K562 (cell line): Measurements from ENCODE around the gene RIT1. TPM values are rescaled to one million over a fixed set of nuclear protein-coding genes. Genes with fewer than 3 reads are reported as not detected.
A peak's percentile ranks its signal among the peaks of the same experiment; 100 is the strongest.

ENCODE experiments used
- BCLAF1 ChIP-seq, 2 experiments: fragments of 450-650 bp in 1 of 2; IDR thresholded peaks; 2 replicates each; pipeline ENCODE4 v1.6.1; 2011 to 2017; ENCODE audit warnings: low read depth in 2 of 2, antibody characterized with exemption in 1 of 2, borderline replicate concordance in 1 of 2, low read length in 1 of 2, mild to moderate bottlenecking in 1 of 2, mixed read lengths in 1 of 2; ENCODE audit not compliant: control insufficient read depth in 1 of 2
- BCOR ChIP-seq: fragments of 450-650 bp; IDR thresholded peaks from 2 replicates; pipeline ENCODE4 v1.6.1; 2016
- BHLHE40 ChIP-seq: IDR thresholded peaks from 2 replicates; pipeline ENCODE4 v1.6.1; 2011; ENCODE audit warnings: low read length, improper control_type of control experiment
- CGGBP1 ChIP-seq: fragments of 250-450 bp; sonication (Bioruptor Pico); IDR thresholded peaks from 2 replicates; pipeline ENCODE4 v1.9.0; 2021; ENCODE audit warnings: mild to moderate bottlenecking
- GABPB1 ChIP-seq: sonication (generic); formaldehyde crosslinking; IDR thresholded peaks from 2 replicates; pipeline ENCODE4 v1.8.0; 2022; ENCODE audit warnings: mild to moderate bottlenecking, missing genetic modification reagents
- KDM4B ChIP-seq, 2 experiments: fragments of 450-650 bp in 1 of 2; sonication (generic) in 1 of 2; IDR thresholded peaks; 2 replicates each; pipeline ENCODE4 v1.6.1; 2016 to 2017; ENCODE audit warnings: borderline replicate concordance in 2 of 2, antibody characterized with exemption in 1 of 2, low read depth in 1 of 2, mild to moderate bottlenecking in 1 of 2
- MAZ ChIP-seq, 2 experiments: fragments of 450-650 bp in 1 of 2; sonication (generic) in 1 of 2; formaldehyde crosslinking; IDR thresholded peaks in 1 of 2; conservative IDR thresholded peaks in 1 of 2; 2 replicates each; pipeline versions ENCODE4 v1.4.0 to v1.5.0; 2020; ENCODE audit warnings: mild to moderate bottlenecking in 1 of 2, missing genetic modification reagents in 1 of 2
- MCM2 ChIP-seq: fragments of 450-650 bp; IDR thresholded peaks from 2 replicates; pipeline ENCODE4 v1.6.1; 2017; ENCODE audit warnings: low read depth, mild to moderate bottlenecking
- MITF ChIP-seq: IDR thresholded peaks from 2 replicates; pipeline ENCODE4 v1.6.1; 2014; ENCODE audit warnings: antibody characterized with exemption
- NR2F6 ChIP-seq: fragments of 450-650 bp; formaldehyde crosslinking; IDR thresholded peaks from 2 replicates; pipeline ENCODE4 v1.4.0; 2020; ENCODE audit warnings: mild to moderate bottlenecking
- PCBP2 ChIP-seq: fragments of 200-400 bp; formaldehyde crosslinking; IDR thresholded peaks from 2 replicates; pipeline ENCODE4 v1.6.1; 2018; ENCODE audit warnings: low read length, low read depth, mild to moderate bottlenecking, moderate library complexity; ENCODE audit not compliant: poor library complexity, severe bottlenecking
- PHF21A ChIP-seq: fragments of 450-650 bp; IDR thresholded peaks from 2 replicates; pipeline ENCODE4 v1.6.1; 2017; ENCODE audit warnings: low read depth, borderline replicate concordance
- RBM15 ChIP-seq: fragments of 200-400 bp; formaldehyde crosslinking; IDR thresholded peaks from 2 replicates; pipeline ENCODE4 v1.6.1; 2018; ENCODE audit warnings: mild to moderate bottlenecking, low read length, moderate library complexity; ENCODE audit not compliant: insufficient read depth
- SRF ChIP-seq, 2 experiments: fragments of 250-450, 450-650 bp in 1 of 2; sonication (Bioruptor Pico) in 1 of 2; sonication (generic) in 1 of 2; formaldehyde crosslinking; IDR thresholded peaks; 2 replicates each; pipeline versions ENCODE4 v1.5.0 to v1.5.1; 2020 to 2022; ENCODE audit warnings: mild to moderate bottlenecking in 1 of 2, missing genetic modification reagents in 1 of 2
- SRSF1 ChIP-seq: fragments of 200-400 bp; formaldehyde crosslinking; IDR thresholded peaks from 2 replicates; pipeline ENCODE4 v1.6.1; 2017; ENCODE audit warnings: mild to moderate bottlenecking, low read depth, low read length, moderate library complexity
- UBTF ChIP-seq, 2 experiments: IDR thresholded peaks; 2 replicates each; pipeline ENCODE4 v1.6.1; 2012; ENCODE audit warnings: improper control_type of control experiment in 2 of 2, low read depth in 2 of 2, low read length in 2 of 2, borderline replicate concordance in 1 of 2
- ZFP1 ChIP-seq: fragments of 450-650 bp; formaldehyde crosslinking; IDR thresholded peaks from 2 replicates; pipeline ENCODE4 v1.4.0; 2020; ENCODE audit warnings: mild to moderate bottlenecking, mixed read lengths
- ZNF134 ChIP-seq: fragments of 250-450 bp; sonication (Bioruptor Pico); conservative IDR thresholded peaks from 2 replicates; pipeline ENCODE4 v1.4.0; 2020
- ZNF23 ChIP-seq: fragments of 250-450 bp; sonication (Bioruptor Pico); IDR thresholded peaks from 2 replicates; pipeline ENCODE4 v1.4.0; 2020; ENCODE audit warnings: mild to moderate bottlenecking
- ZNF41 ChIP-seq: fragments of 250-450 bp; sonication (Bioruptor Pico); conservative IDR thresholded peaks from 2 replicates; pipeline ENCODE4 v1.4.0; 2020; ENCODE audit warnings: mild to moderate bottlenecking
- polyA plus RNA-seq, 8 experiments: library from polyadenylated mRNA; depleted of rRNA in 4 of 8; stranded (reverse) in 5 of 8; unstranded in 3 of 8; fragments of >200 nt; fragmentation: Nextera tagmentation in 2 of 8; fragmentation: Illumina TruSeq in 1 of 8; extraction: Ambion mirVana in 2 of 8; extraction: Trizol in 1 of 8; gene quantifications; 2 replicates each; pipeline versions ENCODE4 v1.2.1 to v1.2.3, GENCODE V29; 2011 to 2014; ENCODE audit warnings: inconsistent platforms in 1 of 8, missing spikeins in 1 of 8
- total RNA-seq, 7 experiments: library from RNA; depleted of rRNA in 6 of 7; stranded (reverse); fragments of >200 nt in 6 of 7; fragmentation: Illumina TruSeq in 2 of 7; extraction: Trizol in 2 of 7; gene quantifications; 2 replicates each; pipeline versions ENCODE4 v1.2.1 to v1.2.3, GENCODE V29; 2011 to 2021; ENCODE audit warnings: low replicate concordance in 1 of 7

The RIT1 gene
- total and polyA plus RNA-seq, 9 of the 15 experiments (the other 6 are each of a cell fraction or from before 2014, with no cell fraction given) = 13.5 to 57.6 (median 22.9) TPM

GRCh38 chr1:155934097-155934935 is 23.2 kb upstream of the RIT1 start, which contains the start of gene KHDC4 (continued):
- peak; percentile 15; the same call in 1 of the 2 replicates for TF ChIP-seq ZNF23
- no peak for TF ChIP-seq SRSF1
- no peak for TF ChIP-seq MCM2
- TF ChIP-seq MITF = no peak
- no peak for TF ChIP-seq BCLAF1 (IDR thresholded peaks at IDR 0.05; ENCODE audit: borderline replicate concordance in 1 of 2, control insufficient read depth in 1 of 2, low read depth in 2 of 2, low read length in 1 of 2)
- peak; percentile 26; the same call in 1 of the 2 replicates for TF ChIP-seq BCOR
- no peak for TF ChIP-seq BHLHE40
- no peak for TF ChIP-seq ZNF134
- 0 out of 4 replicates have a peak, but pooled peaks of 1 of the 2 experiments have one; percentile 6 for TF ChIP-seq UBTF (IDR thresholded peaks at IDR 0.05; ENCODE audit: borderline replicate concordance in 1 of 2, low read depth in 2 of 2, low read length in 2 of 2)
- TF ChIP-seq CGGBP1 (CRISPR knock-in tag) = peak; percentile 44; the same call in 1 of the 2 replicates
- peak in 1 of 2 experiments; percentile 96; a peak in 2 of 4 replicates for TF ChIP-seq KDM4B (IDR thresholded peaks at IDR 0.05; ENCODE audit: borderline replicate concordance in 2 of 2, low read depth in 1 of 2)
- TF ChIP-seq RBM15 = no peak
- no peak for TF ChIP-seq NR2F6 (CRISPR knock-in tag)
- no peak for TF ChIP-seq ZNF41 (CRISPR knock-in tag)
- no peak for TF ChIP-seq ZFP1 (CRISPR knock-in tag)
- TF ChIP-seq SRF (CRISPR knock-in tag; IDR thresholded peaks at IDR 0.05) = peak in 1 of 2 experiments; percentile 57; a peak in 1 of 4 replicates
- peak; percentile 66 to 76; a peak in 3 of 4 replicates for TF ChIP-seq MAZ (CRISPR knock-in tag; conservative IDR thresholded peaks at IDR 0.05 in 1 of 2, IDR thresholded peaks at IDR 0.05 in 1 of 2)
- TF ChIP-seq PCBP2 = no peak
- no peak for TF ChIP-seq PHF21A
- TF ChIP-seq GABPB1 (CRISPR knock-in tag) = peak; percentile 97
